Activated naive CD4-positive, alpha-beta T cell treated with anti-CD3 and anti-CD28 coated beads, Interleukin-2, amount 50 U/mL, for 24 hours (primary cell): Measurements from ENCODE around the gene PIP4K2A.
"Not testable (repeated sequence)": the region's sequence is repeated elsewhere in the genome, so short reads cannot be mapped to it uniquely, and the experiment has no call there.

ENCODE experiments used
- H3K27ac Mint-ChIP-seq: one replicate; pipeline ENCODE4 v1.8.0; 2021; ENCODE audit warnings: mild to moderate bottlenecking, mixed read lengths
- H3K27me3 Mint-ChIP-seq: one replicate; pipeline ENCODE4 v1.8.0; 2021; ENCODE audit warnings: mixed read lengths
- H3K36me3 Mint-ChIP-seq: one replicate; pipeline ENCODE4 v1.8.0; 2021; ENCODE audit warnings: mixed read lengths
- H3K4me1 Mint-ChIP-seq: one replicate; pipeline ENCODE4 v1.8.0; 2021; ENCODE audit warnings: mixed read lengths
- H3K4me3 Mint-ChIP-seq: one replicate; pipeline ENCODE4 v1.8.0; 2021; ENCODE audit warnings: mild to moderate bottlenecking, mixed read lengths
- H3K9me3 Mint-ChIP-seq: one replicate; pipeline ENCODE4 v1.8.0; 2021; ENCODE audit warnings: mixed read lengths

Gene PIP4K2A

DNA sequence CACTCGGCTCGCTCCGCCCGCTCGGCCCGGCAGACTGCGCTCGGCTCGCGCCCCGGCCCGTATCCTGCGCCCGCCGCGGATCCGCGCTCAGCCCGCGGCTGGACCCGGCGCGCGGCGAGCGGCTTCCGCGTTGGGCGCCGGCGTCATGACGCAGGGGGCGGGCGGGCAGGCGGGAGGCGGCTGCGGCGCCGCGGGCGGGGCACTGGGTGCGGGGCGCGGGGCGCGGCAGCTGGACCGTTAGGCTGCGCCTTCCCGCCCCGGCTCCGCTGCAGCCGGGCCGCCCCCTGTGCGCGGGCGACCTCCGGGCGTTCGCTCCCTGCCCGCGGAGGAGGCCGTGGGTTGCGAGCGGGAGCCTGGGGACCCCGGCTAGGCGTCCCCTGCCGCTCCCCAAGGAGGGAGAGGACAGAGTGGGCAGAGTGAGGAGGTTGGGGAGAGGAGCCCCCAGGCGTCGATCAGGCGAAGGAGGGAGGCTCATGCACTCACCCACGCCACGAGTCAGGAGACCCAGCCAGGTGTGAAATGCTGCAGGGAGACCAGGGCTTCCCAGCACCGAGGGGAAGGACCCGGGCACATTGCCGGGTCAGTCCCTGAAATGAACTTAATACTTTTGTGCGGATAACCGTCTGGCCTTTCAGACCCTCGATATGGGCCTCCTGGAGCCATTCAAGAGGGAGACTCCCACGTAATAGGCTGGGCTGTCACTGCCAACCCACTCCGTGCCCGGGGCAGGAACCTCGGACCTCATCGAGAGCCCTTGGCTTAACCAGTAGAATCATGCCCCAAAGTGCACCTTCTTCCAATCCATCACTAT is at the start of gene PIP4K2A:
PIP4K2A (minus strand) TSS at position 100 of the 811 bp plus-strand sequence. CDS start 252 bp downstream, outside the sequence.
- peak within 1 kb of the TSS; percentile 91 for H3K27ac Mint-ChIP-seq
- H3K27me3 Mint-ChIP-seq = no peaks in the 10 kb centered on the region
- peak within 1 kb of the TSS; percentile 87 for H3K4me3 Mint-ChIP-seq
- peaks cover 33% of the 10 kb centered on the region for H3K4me1 Mint-ChIP-seq
- H3K36me3 Mint-ChIP-seq = peaks cover 2% of the 10 kb centered on the region
- no peaks in the 10 kb centered on the region for H3K9me3 Mint-ChIP-seq

- no peak overlapping the region for H3K4me3 Mint-ChIP-seq
- H3K9me3 Mint-ChIP-seq = no peaks in the 10 kb centered on the region
- H3K4me1 Mint-ChIP-seq = no peaks in the 10 kb centered on the region
- no peak overlapping the region for H3K27ac Mint-ChIP-seq
- no peaks in the 10 kb centered on the region for H3K27me3 Mint-ChIP-seq
- H3K36me3 Mint-ChIP-seq = no peaks in the 10 kb centered on the region
Measured at GRCh38 chr10:22761569-22762220, 47.3 kb upstream of the PIP4K2A start.

- no peaks in the 10 kb centered on the region for H3K4me1 Mint-ChIP-seq
- no peaks in the 10 kb centered on the region for H3K36me3 Mint-ChIP-seq
- H3K27ac Mint-ChIP-seq = no peak overlapping the region
- no peak overlapping the region for H3K4me3 Mint-ChIP-seq
- no peaks in the 10 kb centered on the region for H3K27me3 Mint-ChIP-seq
- no peaks in the 10 kb centered on the region for H3K9me3 Mint-ChIP-seq
Measured at GRCh38 chr10:22760025-22760424, 45.6 kb upstream of the PIP4K2A start.

GRCh38 chr10:22758867-22759266 is 44.5 kb upstream of the PIP4K2A start:
- no peaks in the 10 kb centered on the region for H3K9me3 Mint-ChIP-seq
- no peak overlapping the region for H3K27ac Mint-ChIP-seq
- no peak overlapping the region for H3K4me3 Mint-ChIP-seq
- no peaks in the 10 kb centered on the region for H3K36me3 Mint-ChIP-seq
- H3K4me1 Mint-ChIP-seq = no peaks in the 10 kb centered on the region
- no peaks in the 10 kb centered on the region for H3K27me3 Mint-ChIP-seq

GRCh38 chr10:22754296-22754695 is 39.9 kb upstream of the PIP4K2A start:
- peaks cover 3% of the 10 kb centered on the region for H3K4me1 Mint-ChIP-seq

DNA sequence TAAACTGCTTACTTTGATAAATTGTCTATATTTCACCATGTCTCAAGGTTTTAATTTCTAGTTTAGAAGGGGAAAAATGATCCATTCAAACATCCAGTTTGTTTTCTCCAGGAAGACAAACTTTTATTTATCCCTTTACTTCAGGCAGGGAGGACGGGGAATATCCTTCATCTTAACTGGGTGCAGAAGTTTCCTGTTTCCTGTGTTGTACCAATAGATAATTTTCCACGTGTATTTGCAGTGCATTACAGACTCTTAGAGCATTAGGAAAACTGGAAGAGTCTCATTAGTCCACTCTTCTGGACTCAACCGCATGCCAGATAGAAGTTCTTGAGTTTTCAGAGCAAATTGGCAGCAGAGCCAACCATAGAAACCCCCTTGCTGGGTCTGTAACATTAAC is 39.4 kb upstream of the PIP4K2A start:
- no peak overlapping the region for H3K27ac Mint-ChIP-seq
- peaks cover 3% of the 10 kb centered on the region for H3K4me1 Mint-ChIP-seq

More at GRCh38 chr10:22754296-22754695, 39.9 kb upstream of the PIP4K2A start:
- Mint-ChIP-seq H3K36me3 (no peaks in the 10 kb centered on the region), H3K27ac (no peak overlapping the region), H3K4me3 (no peak overlapping the region), H3K27me3 (no peaks in the 10 kb centered on the region), H3K9me3 (no peaks in the 10 kb centered on the region)

DNA sequence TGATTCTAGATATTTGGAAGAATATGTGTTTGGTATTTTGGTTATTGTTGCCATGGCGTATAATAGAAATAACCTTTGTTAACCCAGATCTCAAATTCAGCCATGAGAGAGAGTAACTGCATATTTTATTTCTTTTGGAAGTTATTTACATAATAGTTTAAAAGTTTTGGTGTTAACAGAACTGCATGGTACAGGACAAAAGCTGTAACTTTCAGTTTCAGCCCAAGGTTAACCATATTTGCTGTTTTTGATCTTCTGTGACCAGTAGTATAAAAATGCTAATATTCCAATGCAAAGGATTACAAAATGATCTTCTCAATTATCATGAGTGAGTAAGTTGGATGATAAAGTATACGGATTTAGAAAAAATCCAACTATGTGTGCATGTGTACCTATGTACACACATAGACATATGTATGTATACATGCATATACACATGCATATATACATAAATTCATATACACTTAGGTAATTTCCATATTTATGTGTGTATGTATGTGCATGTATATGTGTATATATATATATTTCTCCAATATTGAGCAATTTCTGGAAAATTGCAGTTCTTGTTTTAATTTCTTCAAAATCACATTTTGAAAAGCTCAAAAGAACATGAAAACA is 38.0 kb upstream of the PIP4K2A start:
- no peaks in the 10 kb centered on the region for H3K36me3 Mint-ChIP-seq
- H3K9me3 Mint-ChIP-seq = no peaks in the 10 kb centered on the region
- H3K27me3 Mint-ChIP-seq = no peaks in the 10 kb centered on the region
- no peak overlapping the region for H3K27ac Mint-ChIP-seq
- H3K4me1 Mint-ChIP-seq = peaks cover 3% of the 10 kb centered on the region
- no peak overlapping the region for H3K4me3 Mint-ChIP-seq

More for the DNA sequence above, 39.4 kb upstream of the PIP4K2A start:
- Mint-ChIP-seq H3K27me3 (no peaks in the 10 kb centered on the region), H3K36me3 (no peaks in the 10 kb centered on the region), H3K4me3 (no peak overlapping the region), H3K9me3 (no peaks in the 10 kb centered on the region)

GRCh38 chr10:22750131-22750530 is 35.8 kb upstream of the PIP4K2A start:
- Mint-ChIP-seq H3K27me3 (no peaks in the 10 kb centered on the region), H3K36me3 (no peaks in the 10 kb centered on the region), H3K9me3 (no peaks in the 10 kb centered on the region), H3K27ac (no peak overlapping the region), H3K4me3 (no peak overlapping the region), H3K4me1 (peaks cover 3% of the 10 kb centered on the region)

DNA sequence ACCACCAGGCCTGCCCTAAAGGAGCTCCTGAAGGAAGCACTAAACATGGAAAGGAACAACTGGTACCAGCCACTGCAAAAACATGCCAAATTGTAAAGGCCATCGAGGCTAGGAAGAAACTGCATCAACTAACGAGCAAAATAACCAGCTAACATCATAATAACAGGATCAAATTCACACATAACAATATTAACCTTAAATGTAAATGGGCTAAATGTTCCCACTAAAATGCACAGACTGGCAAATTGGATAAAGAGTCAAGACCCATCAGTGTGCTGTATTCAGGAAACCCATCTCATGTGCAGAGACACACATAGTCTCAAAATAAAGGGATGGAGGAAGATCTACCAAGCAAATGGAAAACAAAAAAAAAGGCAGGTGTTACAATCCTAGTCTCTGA is 30.5 kb upstream of the PIP4K2A start:
- not testable (repeated sequence) for H3K4me3 Mint-ChIP-seq, H3K36me3 Mint-ChIP-seq, H3K4me1 Mint-ChIP-seq, H3K9me3 Mint-ChIP-seq, H3K27me3 Mint-ChIP-seq, H3K27ac Mint-ChIP-seq

- Mint-ChIP-seq H3K4me1 (peaks cover 4% of the 10 kb centered on the region), H3K9me3 (peaks cover 4% of the 10 kb centered on the region), H3K27me3 (no peaks in the 10 kb centered on the region), H3K36me3 (no peaks in the 10 kb centered on the region), H3K27ac (peak overlapping the region; percentile 18), H3K4me3 (no peak overlapping the region)
Measured at GRCh38 chr10:22742678-22743077, 28.3 kb upstream of the PIP4K2A start.

DNA sequence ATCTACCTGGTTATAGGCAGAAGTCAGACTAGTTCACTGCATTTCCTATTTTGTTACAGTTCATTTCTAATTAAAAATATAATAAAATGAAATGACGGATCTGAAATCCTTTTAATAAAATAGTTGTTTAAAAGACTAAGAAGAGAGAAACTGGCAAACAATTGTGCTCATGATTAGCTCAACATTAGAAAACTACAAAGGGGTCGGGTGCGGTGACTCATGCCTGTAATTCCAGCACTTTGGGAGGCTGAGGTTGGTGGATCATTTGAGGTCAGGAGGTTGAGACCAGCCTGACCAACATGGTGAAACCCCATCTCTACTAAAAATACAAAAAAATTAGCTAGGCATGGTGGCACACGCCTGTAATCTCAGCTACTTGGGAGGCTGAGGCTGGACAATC is 27.3 kb upstream of the PIP4K2A start:
- not testable (repeated sequence) for H3K9me3 Mint-ChIP-seq, H3K4me1 Mint-ChIP-seq, H3K36me3 Mint-ChIP-seq, H3K27me3 Mint-ChIP-seq, H3K27ac Mint-ChIP-seq, H3K4me3 Mint-ChIP-seq

GRCh38 chr10:22740180-22740579 is 25.8 kb upstream of the PIP4K2A start:
- Mint-ChIP-seq H3K27me3 (no peaks in the 10 kb centered on the region), H3K9me3 (peaks cover 4% of the 10 kb centered on the region), H3K36me3 (peaks cover 3% of the 10 kb centered on the region), H3K27ac (no peak overlapping the region), H3K4me1 (peaks cover 4% of the 10 kb centered on the region), H3K4me3 (no peak overlapping the region)

DNA sequence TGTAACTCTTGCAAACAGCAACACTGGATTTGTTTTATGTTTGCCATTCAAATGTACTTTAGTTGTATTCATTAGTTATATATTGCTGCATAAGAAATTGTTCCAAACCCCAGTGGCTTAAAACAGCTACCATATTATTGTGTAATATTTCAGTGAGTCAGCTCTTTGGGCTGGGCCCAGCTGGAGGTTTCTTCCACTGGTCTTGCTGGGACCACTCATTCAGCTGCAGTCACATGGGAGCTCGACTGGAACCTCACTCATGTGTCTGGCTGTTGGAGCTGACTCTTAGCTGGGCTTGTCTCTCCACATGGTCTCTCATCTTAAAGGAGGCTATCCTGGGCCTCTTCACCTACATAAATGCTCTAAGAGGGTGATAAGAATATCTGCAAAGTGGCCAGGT is 23.2 kb upstream of the PIP4K2A start:
- H3K27me3 Mint-ChIP-seq = no peaks in the 10 kb centered on the region
- H3K36me3 Mint-ChIP-seq = peaks cover 3% of the 10 kb centered on the region
- H3K9me3 Mint-ChIP-seq = no peaks in the 10 kb centered on the region
- H3K4me3 Mint-ChIP-seq = no peak overlapping the region
- H3K4me1 Mint-ChIP-seq = no peaks in the 10 kb centered on the region
- H3K27ac Mint-ChIP-seq = no peak overlapping the region

DNA sequence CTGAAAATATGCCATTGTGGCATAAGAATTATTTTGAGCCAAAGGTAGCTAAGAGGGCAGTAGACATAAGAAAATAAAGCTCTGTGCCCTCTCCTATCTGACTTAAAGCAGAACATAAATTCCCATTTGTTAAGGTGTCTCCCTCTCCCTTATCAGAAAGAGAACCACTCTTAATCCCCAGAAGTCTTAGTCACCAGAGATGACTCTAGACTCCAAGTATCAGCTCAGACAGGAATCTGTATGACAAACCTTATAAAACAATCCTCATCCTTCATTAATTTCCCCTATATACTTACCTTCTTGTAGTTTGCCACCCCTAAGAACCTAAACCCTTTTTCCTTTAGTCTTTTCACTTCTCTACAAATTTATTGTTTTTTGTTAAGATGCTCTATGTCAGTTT is 21.8 kb upstream of the PIP4K2A start:
- no peaks in the 10 kb centered on the region for H3K27me3 Mint-ChIP-seq
- H3K9me3 Mint-ChIP-seq = no peaks in the 10 kb centered on the region
- H3K4me3 Mint-ChIP-seq = no peak overlapping the region
- H3K36me3 Mint-ChIP-seq = peaks cover 3% of the 10 kb centered on the region
- H3K4me1 Mint-ChIP-seq = no peaks in the 10 kb centered on the region
- H3K27ac Mint-ChIP-seq = no peak overlapping the region

DNA sequence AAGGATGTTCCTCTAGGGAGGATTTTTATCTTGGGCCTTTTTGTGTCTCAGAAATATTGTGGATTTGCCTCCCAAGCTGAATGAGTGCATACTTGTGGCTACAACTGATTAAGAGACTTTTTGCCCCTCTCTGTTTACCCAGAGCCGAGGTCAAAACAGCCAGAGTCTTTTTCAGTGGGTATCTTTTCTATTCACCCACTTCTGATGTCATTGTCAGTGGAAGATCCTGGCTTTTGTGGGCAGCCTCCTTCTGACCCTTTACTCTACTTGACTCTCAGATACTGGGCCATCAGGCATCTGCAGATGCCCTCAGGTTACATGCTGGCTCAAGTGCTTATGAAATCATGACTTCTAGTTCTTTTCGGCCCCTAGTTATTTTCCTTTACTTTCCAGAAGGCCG is 19.6 kb upstream of the PIP4K2A start:
- peaks cover 3% of the 10 kb centered on the region for H3K36me3 Mint-ChIP-seq
- H3K9me3 Mint-ChIP-seq = no peaks in the 10 kb centered on the region
- H3K27ac Mint-ChIP-seq = no peak overlapping the region
- H3K27me3 Mint-ChIP-seq = no peaks in the 10 kb centered on the region
- H3K4me1 Mint-ChIP-seq = no peaks in the 10 kb centered on the region
- H3K4me3 Mint-ChIP-seq = no peak overlapping the region

DNA sequence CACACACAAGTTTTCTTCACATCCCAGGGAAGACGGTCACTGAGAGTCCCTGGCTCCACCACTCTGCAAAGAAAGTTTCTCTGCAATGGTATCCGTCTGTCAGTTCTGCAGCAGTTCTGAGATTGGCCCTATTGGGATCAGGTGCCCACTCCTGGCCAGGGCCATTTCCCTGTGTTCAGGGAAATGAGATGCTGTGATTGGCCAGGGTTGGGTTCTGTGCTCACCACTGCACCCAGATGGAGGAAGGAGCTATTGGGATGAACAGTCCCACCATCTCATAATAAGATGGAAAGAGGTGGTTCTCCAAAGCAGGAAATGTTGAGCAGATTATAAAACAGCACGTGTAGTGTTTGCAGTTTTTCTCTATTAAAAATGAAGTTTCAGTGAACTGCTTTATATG is 13.3 kb upstream of the PIP4K2A start:
- H3K27ac Mint-ChIP-seq = no peak overlapping the region
- H3K27me3 Mint-ChIP-seq = no peaks in the 10 kb centered on the region
- H3K9me3 Mint-ChIP-seq = no peaks in the 10 kb centered on the region
- no peak overlapping the region for H3K4me3 Mint-ChIP-seq
- H3K4me1 Mint-ChIP-seq = peaks cover 25% of the 10 kb centered on the region
- no peaks in the 10 kb centered on the region for H3K36me3 Mint-ChIP-seq
